HepG2 (cell line): Measurements from ENCODE around the gene DTWD2. TPM values are rescaled to one million over a fixed set of nuclear protein-coding genes. Genes with fewer than 3 reads are reported as not detected.

ENCODE experiments used
- ATAC-seq: fragments of 200-7000 bp; cut with Tn5 transposase; 3 replicates; pipeline ENCODE4 v1.9.1; 2020; ENCODE audit warnings: mild to moderate bottlenecking, moderate library complexity
- BruUV-seq: library from RNA; stranded (reverse); fragments of 400-500 nt; replicated peaks from 2 replicates; lab custom pipeline; 2021; lab: Mats Ljungman, UMichigan
- CTCF ChIA-PET: fragments of 300-600 bp; formaldehyde crosslinking; extraction: SDS; loops from one replicate; lab custom pipeline; 2021; ENCODE audit warnings: low total read pairs, inconsistent platforms, low intra/inter-chr PET ratio; lab: Yijun Ruan, JAX
- POLR2A ChIA-PET: fragments of 350-600 bp; sonication (Branson Sonifier 250); formaldehyde crosslinking; loops from one replicate; lab custom pipeline; 2020; ENCODE audit warnings: antibody characterized with exemption, inconsistent platforms; lab: Yijun Ruan, JAX
- DNase-seq: peaks from one replicate; pipeline ENCODE4 v3.0.0-alpha.2; 2015; ENCODE audit warnings: low spot score
- FAIRE-seq: peaks from 3 replicates; lab custom pipeline; 2011; peaks lifted over from hg19 to GRCh38; lab: Jason Lieb, UNC
- H2AFZ ChIP-seq: one replicate; pipeline ENCODE4 v1.6.1; 2011; ENCODE audit warnings: low read length, inconsistent platforms
- H3K27ac ChIP-seq: fragments of 300-600 bp; 3 replicates; pipeline ENCODE4 v1.8.0; 2011; ENCODE audit warnings: mixed run types, mild to moderate bottlenecking, mixed read lengths, low read length, inconsistent platforms; ENCODE audit not compliant: insufficient read depth; ENCODE audit errors: extremely low read length
- H3K27me3 ChIP-seq, 2 experiments: fragments of 200-600 bp in 1 of 2; 2 replicates in 1 of 2; 3 replicates in 1 of 2; pipeline versions ENCODE4 v1.6.0 to v1.8.0; 2011; ENCODE audit warnings: low read length in 2 of 2, mild to moderate bottlenecking in 2 of 2, moderate library complexity in 2 of 2, inconsistent platforms in 1 of 2; ENCODE audit not compliant: insufficient read depth in 2 of 2, control insufficient read depth in 1 of 2
- H3K36me3 ChIP-seq, 2 experiments: fragments of 200-600 bp in 1 of 2; replicated peaks in 1 of 2; 2 replicates in 1 of 2; 3 replicates in 1 of 2; pipeline versions ENCODE4 v1.5.1 to v1.8.0; 2011; ENCODE audit warnings: low read length in 2 of 2, inconsistent platforms in 1 of 2; ENCODE audit not compliant: insufficient read depth in 2 of 2, control insufficient read depth in 1 of 2
- H3K4me1 ChIP-seq: 2 replicates; pipeline ENCODE4 v1.5.1; 2012; ENCODE audit warnings: low read length, inconsistent platforms; ENCODE audit not compliant: insufficient read depth
- H3K4me2 ChIP-seq: 2 replicates; pipeline ENCODE4 v1.6.0; 2011; ENCODE audit warnings: low read depth, low read length, inconsistent platforms
- H3K4me3 ChIP-seq, 3 experiments: fragments of 200-600 bp in 1 of 3; sonication (generic), shearing (Covaris generic) in 1 of 3; replicated peaks in 1 of 3; 2 replicates each; pipeline ENCODE4 v1.5.1; 2011 to 2016; ENCODE audit warnings: low read length in 3 of 3, inconsistent platforms in 2 of 3, low read depth in 2 of 3, mild to moderate bottlenecking in 2 of 3, control low read depth in 1 of 3, mixed read lengths in 1 of 3; ENCODE audit not compliant: insufficient read depth in 1 of 3
- H3K79me2 ChIP-seq: one replicate; pipeline ENCODE4 v1.6.1; 2011; ENCODE audit warnings: low read length, inconsistent platforms; ENCODE audit not compliant: insufficient read depth
- H3K9ac ChIP-seq: 2 replicates; pipeline ENCODE4 v1.6.0; 2011; ENCODE audit warnings: mild to moderate bottlenecking, low read depth, low read length, inconsistent platforms; ENCODE audit not compliant: insufficient read depth
- H3K9me3 ChIP-seq: 2 replicates; pipeline ENCODE4 v1.5.1; 2012; ENCODE audit warnings: mild to moderate bottlenecking, low read length
- H4K20me1 ChIP-seq: 2 replicates; pipeline ENCODE4 v1.6.0; 2011; ENCODE audit warnings: inconsistent platforms, mild to moderate bottlenecking, low read length, moderate library complexity; ENCODE audit not compliant: insufficient read depth
- BORCS8-MEF2B ChIP-seq: sonication (generic); formaldehyde crosslinking; IDR thresholded peaks from 2 replicates; pipeline ENCODE4 v1.8.0; 2022; ENCODE audit warnings: mild to moderate bottlenecking, missing genetic modification reagents
- GMEB1 ChIP-seq: sonication (generic); formaldehyde crosslinking; IDR thresholded peaks from 2 replicates; pipeline ENCODE4 v1.5.1; 2020; ENCODE audit warnings: missing genetic modification reagents, mild to moderate bottlenecking, borderline replicate concordance
- HOMEZ ChIP-seq: IDR thresholded peaks from 2 replicates; pipeline ENCODE4 v1.6.1; 2016; ENCODE audit warnings: low read depth
- RFXANK ChIP-seq: IDR thresholded peaks from 2 replicates; pipeline ENCODE4 v1.6.1; 2016
- SSRP1 ChIP-seq: IDR thresholded peaks from 2 replicates; pipeline ENCODE4 v1.6.1; 2016; ENCODE audit warnings: control low read depth
- STAT6 ChIP-seq: sonication (generic); formaldehyde crosslinking; IDR thresholded peaks from 2 replicates; pipeline ENCODE4 v1.4.0; 2020; ENCODE audit warnings: missing genetic modification reagents, mild to moderate bottlenecking, borderline replicate concordance
- TSC22D2 ChIP-seq: sonication (generic); formaldehyde crosslinking; IDR thresholded peaks from 2 replicates; pipeline ENCODE4 v1.5.1; 2020; ENCODE audit warnings: missing genetic modification reagents, mild to moderate bottlenecking, borderline replicate concordance
- ZMAT5 ChIP-seq: sonication (generic); formaldehyde crosslinking; IDR thresholded peaks from 2 replicates; pipeline ENCODE4 v1.5.0; 2020; ENCODE audit warnings: mild to moderate bottlenecking, low read depth, missing genetic modification reagents, borderline replicate concordance
- ZMYM2 ChIP-seq: sonication (generic); formaldehyde crosslinking; IDR thresholded peaks from 2 replicates; pipeline ENCODE4 v1.8.0; 2022; ENCODE audit warnings: mild to moderate bottlenecking, missing genetic modification reagents
- ZNF326 ChIP-seq: sonication (generic); formaldehyde crosslinking; IDR thresholded peaks from 2 replicates; pipeline ENCODE4 v1.4.0; 2020; ENCODE audit warnings: missing genetic modification reagents, borderline replicate concordance
- ZNF558 ChIP-seq: sonication (generic); formaldehyde crosslinking; IDR thresholded peaks from 2 replicates; pipeline ENCODE4 v1.9.0; 2022; ENCODE audit warnings: mild to moderate bottlenecking, missing genetic modification reagents, borderline replicate concordance
- WGBS: methylation state at CpG from one replicate; pipeline ENCODE4 v1.1.6; 2017; ENCODE audit warnings: low lambda C conversion rate; 5-methylcytosine and 5-hydroxymethylcytosine counted together
- in situ Hi-C: cut with HindIII; loops from 2 replicates; pipeline ENCODE4 v1.10.0; 2017; ENCODE audit warnings: low pct_unique_long_range_greater_than_20kb; ENCODE audit not compliant: extremely low pct_ligation_motif_present
- intact Hi-C: fragments of 100-400 bp; cut with micrococcal nuclease; formaldehyde crosslinking; loops from one replicate; pipeline ENCODE4 v1.10.0; 2022; ENCODE audit not compliant: unreplicated experiment
- polyA plus RNA-seq, 8 experiments: library from polyadenylated mRNA; depleted of rRNA in 3 of 8; stranded (reverse) in 7 of 8; unstranded in 1 of 8; fragments of >200 nt; fragmentation: Illumina TruSeq in 4 of 8; extraction: Trizol in 4 of 8; gene quantifications; 2 replicates each; pipeline versions ENCODE4 v1.2.1 to v1.2.3, GENCODE V29; 2011 to 2016; ENCODE audit warnings: low read depth in 4 of 8, missing spikeins in 1 of 8, mixed read lengths in 1 of 8; ENCODE audit not compliant: insufficient read depth in 1 of 8
- total RNA-seq, 5 experiments: library from RNA; depleted of rRNA; stranded (reverse); fragments of >200 nt; fragmentation: Illumina TruSeq; extraction: Trizol; gene quantifications; 2 replicates each; pipeline ENCODE4 v1.2.3, GENCODE V29; 2016; ENCODE audit warnings: low read depth in 1 of 5

Gene DTWD2
- total and polyA plus RNA-seq, 2 of the 13 experiments (the other 11 are each of a cell fraction or from before 2014, with no cell fraction given) = 1.6 to 6.0 TPM

- H3K79me2 ChIP-seq = no peaks in the 10 kb centered on the region
- 53% methylated on average over 7 of the region's 7 CpGs for WGBS
- no peak for ATAC-seq
- no peak overlapping the region for H3K4me3 ChIP-seq
- H3K27me3 ChIP-seq = no peaks in the 10 kb centered on the region
- no peak overlapping the region for H3K4me2 ChIP-seq
- POLR2A ChIA-PET = no interaction called here
- FAIRE-seq = no peak
- BruUV-seq = no TSS peak
- H3K36me3 ChIP-seq = no peaks in the 10 kb centered on the region
- H3K27ac ChIP-seq = no peak overlapping the region
- H3K9me3 ChIP-seq = no peaks in the 10 kb centered on the region
- CTCF ChIA-PET = no interaction called here
- TF ChIP-seq ZMYM2 (CRISPR knock-in tag) = no peak
- no peaks in the 10 kb centered on the region for H3K4me1 ChIP-seq
- intact Hi-C loops (no loop called here), in situ Hi-C loops (loop anchor here (10.0 kb wide), 1 partner anchor 395 kb away; no protein-coding TSS in a partner anchor)
- H2AFZ ChIP-seq = no peak overlapping the region
- no peak for DNase-seq
- no peaks in the 10 kb centered on the region for H4K20me1 ChIP-seq
- H3K9ac ChIP-seq = no peak overlapping the region
These were observed 31.6 kb upstream of the DTWD2 start for GRCh38 chr5:119019949-119020348.

GRCh38 chr5:119019501-119019900 lies 31.2 kb upstream of the DTWD2 start:
- POLR2A ChIA-PET = no interaction called here
- no peaks in the 10 kb centered on the region for H4K20me1 ChIP-seq

More at GRCh38 chr5:119019501-119019900, 31.2 kb upstream of the DTWD2 start:
- Histone ChIP-seq H3K9me3 (no peaks in the 10 kb centered on the region), H3K36me3 (no peaks in the 10 kb centered on the region), H3K4me1 (no peaks in the 10 kb centered on the region), H3K4me2 (no peak overlapping the region), H3K27me3 (no peaks in the 10 kb centered on the region), H3K27ac (no peak overlapping the region), H2AFZ (no peak overlapping the region), H3K79me2 (no peaks in the 10 kb centered on the region), H3K4me3 (no peak overlapping the region)
- no TSS peak for BruUV-seq
- in situ Hi-C loops = no loop called here
- ATAC-seq = no peak
- no peak for FAIRE-seq
- WGBS = 96% methylated on average over 1 of the region's 1 CpG
- no peak for TF ChIP-seq SSRP1 (CRISPR knock-in tag)
- no peak for TF ChIP-seq RFXANK (CRISPR knock-in tag)
- no peak for TF ChIP-seq STAT6 (CRISPR knock-in tag)
- no peak for TF ChIP-seq HOMEZ
- TF ChIP-seq TSC22D2 (CRISPR knock-in tag) = no peak
- no peak for TF ChIP-seq ZNF558 (CRISPR knock-in tag)
- TF ChIP-seq GMEB1 (CRISPR knock-in tag) = no peak
- TF ChIP-seq ZMAT5 = no peak
- TF ChIP-seq ZNF326 = no peak
- TF ChIP-seq BORCS8-MEF2B = no peak
- TF ChIP-seq, all 625 proteins: peak for 0
- no peak for DNase-seq
- intact Hi-C loops = no loop called here
- no peak overlapping the region for H3K9ac ChIP-seq
- CTCF ChIA-PET = no interaction called here
